Activated CD4-positive, CD25-positive, alpha-beta regulatory T cell treated with anti-CD3 and anti-CD28 coated beads, Interleukin-2, amount 50 U/mL, for 16 hours (primary cell): Measurements from ENCODE around the gene SIK3.

Experiments
- DNase-seq: peaks from one replicate; pipeline ENCODE4 v3.0.0-alpha.2; 2020; ENCODE audit warnings: low read depth, low spot score

Gene SIK3

DNA sequence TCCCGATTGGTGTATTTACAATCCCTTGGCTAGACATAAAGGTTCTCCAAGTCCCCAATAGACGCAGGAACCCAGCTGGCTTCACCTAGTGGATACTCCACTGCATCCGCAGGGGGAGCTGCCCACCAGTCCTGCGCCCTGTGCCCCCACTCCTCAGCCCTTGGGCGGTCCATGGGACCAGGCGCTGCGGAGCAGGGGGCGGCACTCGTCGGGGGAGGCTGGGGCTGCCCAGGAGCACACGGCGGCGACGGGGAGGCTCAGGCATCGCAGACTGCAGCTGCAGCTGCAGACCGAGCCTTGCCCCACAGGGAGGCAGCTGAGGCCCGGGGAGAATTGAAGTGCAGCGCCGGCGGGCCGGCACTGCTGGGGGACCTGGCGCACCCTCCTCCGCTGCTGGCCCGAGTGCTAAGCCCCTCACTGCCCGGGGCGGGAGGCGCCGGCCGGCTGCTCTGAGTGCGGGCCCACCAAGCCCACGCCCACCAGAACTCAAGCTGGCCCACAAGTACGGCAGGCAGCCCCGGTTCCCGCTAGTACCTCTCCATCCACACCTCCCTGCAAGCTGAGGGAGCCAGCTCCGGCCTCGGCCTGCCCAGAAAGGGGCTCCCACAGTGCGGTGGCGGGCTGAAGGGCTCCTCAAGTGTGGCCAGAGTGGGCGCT, 12.2 kb upstream of the SIK3 start:
- DNase-seq, result no peak

GRCh38 chr11:117107701-117108590, 9.7 kb upstream of the SIK3 start:
- DNase-seq, result no peak

DNA sequence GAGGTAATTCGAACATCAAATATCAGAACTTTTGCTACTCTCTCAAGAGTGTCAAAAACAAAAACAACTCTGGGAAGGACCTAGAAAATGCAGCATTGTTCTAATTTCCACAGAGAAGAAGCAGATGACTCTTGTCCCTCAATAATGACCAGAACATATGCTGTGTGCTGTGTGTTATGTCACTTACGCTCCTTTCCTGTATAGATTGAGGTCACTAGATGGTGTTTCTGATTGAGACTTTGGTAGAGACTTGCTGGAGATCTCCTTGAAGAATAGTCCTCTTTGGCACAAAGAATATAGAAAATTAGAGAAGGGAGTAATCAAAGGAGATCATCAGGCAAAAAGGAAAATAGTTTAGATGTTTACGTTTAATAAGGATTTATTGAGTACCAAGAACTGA, 2.3 kb upstream of the SIK3 start:
- DNase-seq, result no peak

DNA sequence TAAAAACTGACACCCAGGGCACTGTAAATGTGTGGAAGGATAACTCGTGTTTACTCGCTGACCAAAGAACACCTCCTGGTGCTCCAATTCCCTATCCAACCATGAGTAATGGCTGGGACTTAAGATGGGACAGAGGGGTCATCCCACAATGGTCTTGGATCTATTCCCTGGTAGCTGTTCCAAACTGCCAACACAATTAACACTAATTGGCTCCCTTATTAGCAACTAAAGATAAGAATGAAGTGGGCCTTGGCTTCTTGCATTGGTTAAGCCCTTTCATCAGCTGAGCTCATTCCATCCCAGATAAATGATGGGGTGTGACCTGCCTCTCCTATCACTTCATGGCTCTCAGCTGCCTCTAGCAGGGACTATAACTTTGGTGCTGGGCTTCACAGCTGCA, 1.5 kb upstream of the SIK3 start:
- no peak for DNase-seq

DNA sequence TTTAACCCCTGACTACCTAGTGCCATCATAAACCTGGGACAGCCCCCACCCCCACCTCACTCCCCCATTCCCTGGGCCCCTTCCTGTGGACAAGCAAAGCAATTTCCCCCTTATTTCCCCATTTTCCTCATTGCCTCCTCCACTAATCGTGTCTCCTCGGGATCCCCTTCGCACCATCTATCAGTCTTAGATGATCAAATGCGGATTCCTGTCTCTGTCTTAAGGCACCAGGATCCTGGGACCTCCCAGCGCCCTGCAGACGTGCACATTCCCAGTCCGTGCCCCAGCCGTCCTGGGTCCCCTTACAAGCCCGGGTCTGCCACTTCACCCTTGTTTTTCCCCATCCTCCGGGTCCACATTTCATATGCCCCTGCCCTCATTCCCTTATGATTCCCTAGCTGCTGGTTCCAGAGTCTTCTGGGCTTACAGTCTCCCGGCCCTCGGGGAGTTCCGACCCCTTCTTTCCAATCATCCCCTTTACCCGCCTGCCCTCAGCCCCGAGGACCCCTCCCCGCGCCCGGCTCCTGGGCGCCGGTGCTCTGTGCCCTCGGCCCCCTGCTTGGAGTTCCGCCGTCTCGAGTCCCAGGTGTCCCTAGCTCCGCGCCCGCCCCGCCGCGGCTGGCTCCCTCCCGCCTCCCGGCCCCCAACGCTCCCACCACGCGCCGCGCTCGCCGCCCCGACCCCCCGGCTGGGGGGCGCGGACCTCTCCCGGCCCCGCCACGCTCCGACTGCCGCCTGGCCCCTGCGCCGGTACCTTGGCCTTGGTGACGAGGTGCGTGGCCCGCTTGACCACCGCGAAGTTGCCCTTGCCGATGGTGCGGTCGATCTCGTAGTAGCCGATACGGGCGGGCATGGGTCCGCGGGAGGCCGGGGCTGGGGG, 599 bp downstream of the SIK3 start:
- no peak for DNase-seq

DNA sequence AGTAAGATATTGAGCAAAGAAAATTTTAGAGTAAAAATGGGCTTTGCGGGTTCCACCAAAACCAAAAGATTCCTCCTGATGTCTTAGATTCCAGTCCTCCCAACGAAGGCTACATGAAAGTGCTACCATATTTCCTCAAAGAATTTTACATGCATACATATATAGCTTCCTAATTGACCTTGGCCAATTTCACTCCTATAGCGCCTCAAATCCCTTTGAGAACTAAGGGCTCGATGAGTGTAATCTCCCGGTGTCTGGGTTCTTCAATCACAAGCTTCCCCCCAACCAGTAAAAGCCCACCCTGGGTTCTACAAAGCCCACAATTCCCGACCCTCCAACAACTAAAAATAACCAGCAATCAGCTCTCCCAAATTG, 1.2 kb downstream of the SIK3 start:
- no peak for DNase-seq

DNA sequence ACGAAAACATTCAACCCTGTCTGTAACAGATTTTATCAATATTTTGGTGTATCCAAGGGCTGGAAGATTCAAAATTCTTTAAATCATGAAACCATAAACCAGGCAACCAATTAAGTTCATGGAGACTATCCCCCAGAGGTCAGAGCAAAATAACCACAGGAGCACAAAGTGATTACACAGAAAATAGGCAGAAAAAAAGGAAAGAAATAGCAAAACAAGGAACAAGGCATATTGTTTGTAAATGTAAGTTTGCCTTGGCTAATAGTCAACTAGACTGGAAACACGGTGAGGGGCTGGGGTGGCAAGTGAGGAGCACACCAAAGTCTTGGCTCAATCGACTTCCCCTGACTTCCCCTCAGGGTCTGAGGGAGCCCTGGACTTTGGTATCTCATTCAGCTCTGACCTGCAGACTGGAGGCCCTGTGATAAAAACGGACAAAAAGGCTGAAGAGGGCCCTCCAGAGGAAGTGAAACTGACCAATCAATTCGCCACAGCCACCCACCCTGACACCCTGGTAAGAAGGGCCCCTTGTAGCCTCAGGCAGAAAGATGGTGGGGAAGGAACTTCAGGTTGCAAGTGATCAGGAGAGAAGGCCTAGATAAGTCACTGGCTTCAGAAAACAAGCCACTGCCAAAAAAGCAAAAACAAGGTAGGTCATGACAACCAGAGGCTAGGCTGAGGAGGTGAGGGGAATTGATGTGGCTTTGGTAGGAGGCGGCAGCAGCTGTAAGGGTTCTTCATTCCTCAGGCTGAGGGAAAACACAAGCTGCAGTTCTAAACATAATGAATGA, 1.8 kb downstream of the SIK3 start:
- no peak for DNase-seq

DNA sequence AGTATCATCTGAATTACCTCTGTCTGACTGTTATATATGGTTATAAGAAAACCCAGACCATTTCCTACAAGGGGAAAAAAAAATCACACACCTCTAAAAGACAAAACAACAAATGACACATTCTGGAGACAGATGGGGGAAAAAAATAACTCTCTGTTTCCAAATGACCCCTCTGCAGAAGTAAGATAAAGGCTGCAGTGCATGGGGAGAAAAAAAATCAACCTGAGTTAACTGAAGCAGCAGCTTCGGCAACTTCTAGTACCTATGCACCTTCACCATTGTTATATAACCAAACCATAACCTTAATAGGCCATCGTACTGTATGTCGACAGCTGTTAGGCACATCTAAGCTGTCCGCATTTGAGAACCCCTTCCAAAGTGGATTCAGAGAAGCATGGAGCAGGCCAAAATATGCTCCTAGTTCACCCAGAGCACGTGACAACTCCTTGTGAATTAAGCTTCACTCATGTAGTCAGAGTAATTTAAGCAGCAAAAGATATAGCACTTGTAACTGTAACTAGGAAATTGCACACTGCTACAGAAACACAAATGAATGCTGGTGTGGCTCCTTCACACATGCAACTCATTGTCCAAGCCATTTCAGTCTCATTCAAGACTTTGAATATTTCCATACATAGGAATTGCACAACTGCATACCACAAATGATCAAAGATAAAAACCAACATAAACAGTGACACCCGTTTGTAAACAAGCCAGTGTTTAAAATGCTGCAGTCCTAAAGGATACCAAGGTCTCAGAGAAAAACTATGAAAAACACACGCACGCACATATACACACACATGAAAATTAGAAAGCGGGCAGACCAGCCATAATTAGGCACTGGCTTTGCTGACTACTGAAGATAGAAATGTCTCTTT, 2.7 kb downstream of the SIK3 start:
- DNase-seq, result no peak

- no peak for DNase-seq
These were observed 3.5 kb downstream of the SIK3 start for GRCh38 chr11:117094776-117095175.

- no peak for DNase-seq
These were observed 5.2 kb downstream of the SIK3 start for GRCh38 chr11:117092951-117093590.

DNA sequence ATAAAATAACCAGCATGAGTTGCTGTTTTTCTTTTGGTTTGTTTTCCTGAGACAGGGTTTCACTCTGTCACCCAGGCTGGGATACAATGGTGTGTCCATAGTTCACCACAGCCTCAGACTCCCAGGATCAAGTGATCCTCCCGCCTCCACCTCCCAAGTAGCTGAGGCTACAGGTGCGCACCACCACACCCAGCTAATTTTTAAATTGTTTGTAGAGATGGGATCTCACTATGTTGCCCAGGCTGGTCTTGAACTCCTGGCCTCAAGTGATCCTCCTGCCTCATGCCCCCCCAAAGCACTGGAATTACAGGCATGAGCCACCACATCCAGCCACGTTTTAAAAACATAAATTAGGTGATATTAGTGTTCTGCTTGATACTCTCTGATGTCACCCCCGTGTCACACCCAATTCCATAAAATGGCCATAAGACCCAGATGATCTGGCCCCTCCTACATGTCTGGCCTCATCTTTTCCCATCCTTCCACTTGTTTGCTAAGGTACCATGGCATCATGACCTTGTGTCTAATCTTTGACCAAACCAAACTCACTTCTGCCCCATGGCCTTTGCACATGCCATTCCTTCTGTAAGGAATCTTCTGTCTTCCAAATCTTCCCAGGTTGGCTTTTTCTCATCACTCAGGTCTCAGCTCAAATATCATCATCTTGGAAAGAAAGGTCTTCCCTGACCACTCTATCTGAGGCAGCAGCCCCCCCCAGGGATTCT, 6.3 kb downstream of the SIK3 start:
- DNase-seq, result no peak

GRCh38 chr11:117090111-117090706, 8.0 kb downstream of the SIK3 start:
- DNase-seq, result no peak

- no peak for DNase-seq
These were observed 8.5 kb downstream of the SIK3 start for GRCh38 chr11:117089685-117090084.

GRCh38 chr11:117087446-117087845, 10.8 kb downstream of the SIK3 start:
- no peak for DNase-seq

- no peak for DNase-seq
These were observed 13.2 kb downstream of the SIK3 start for GRCh38 chr11:117084992-117085391.

DNA sequence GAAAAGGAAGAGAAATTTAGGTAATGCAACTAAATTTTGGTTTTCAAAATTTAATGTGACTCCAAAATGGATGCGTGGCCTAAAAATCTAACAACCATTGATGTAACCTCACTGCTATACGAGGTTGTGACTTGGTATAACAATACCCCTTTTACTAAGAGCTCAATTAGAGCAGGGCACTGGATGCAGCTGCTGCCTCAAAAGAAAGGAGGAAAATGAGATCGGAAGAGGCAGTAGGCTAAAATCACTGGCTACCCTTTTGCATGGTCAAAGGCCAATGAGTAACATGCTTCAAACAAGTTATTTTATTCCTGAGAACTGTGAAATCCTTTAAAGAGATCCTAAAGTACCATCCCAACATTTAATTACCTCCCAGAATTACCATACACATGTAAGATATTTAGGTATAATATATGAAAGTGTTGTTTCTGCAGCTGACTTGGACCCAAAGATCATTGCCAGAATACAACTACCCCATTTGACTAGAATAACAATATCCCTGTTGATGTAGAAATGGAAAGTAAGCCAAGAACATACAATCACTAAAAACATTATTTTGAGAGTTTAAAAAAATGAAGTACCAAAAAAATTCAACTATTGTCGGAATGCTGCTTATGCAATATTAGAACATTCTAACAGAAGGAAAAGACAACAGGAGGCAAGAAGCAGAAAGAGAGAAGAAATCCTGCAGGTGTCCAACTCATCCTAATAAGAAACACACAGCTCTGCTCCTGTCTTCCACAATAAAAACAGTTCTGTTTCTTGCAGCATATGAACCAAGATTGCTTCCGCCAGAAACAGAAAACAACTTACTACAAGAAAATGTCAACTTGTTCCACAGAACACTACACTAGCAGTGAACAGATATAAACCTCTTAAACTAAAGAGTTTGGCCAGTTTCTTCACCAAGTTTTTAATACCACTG, 15.0 kb downstream of the SIK3 start:
- DNase-seq, result no peak

GRCh38 chr11:117081908-117082307, 16.3 kb downstream of the SIK3 start:
- DNase-seq, result no peak

DNA sequence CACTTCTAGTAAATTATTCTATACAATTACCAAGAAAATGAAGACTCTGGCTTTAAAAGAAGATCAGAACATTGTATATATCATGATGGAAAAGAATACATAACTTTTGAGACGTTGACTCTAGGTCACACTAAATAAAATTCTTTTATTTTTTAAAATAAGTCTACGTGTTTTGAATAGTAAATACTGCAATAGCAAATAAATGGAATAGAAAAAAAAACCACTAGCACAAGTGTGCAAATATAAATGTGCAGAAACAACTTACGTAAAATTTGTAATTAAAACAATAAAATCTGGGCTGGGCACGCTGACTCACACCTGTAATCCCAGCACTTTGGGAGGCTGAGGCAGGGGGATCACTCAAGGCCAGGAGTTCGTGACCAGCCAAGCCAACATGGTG, 17.9 kb downstream of the SIK3 start:
- DNase-seq, result no peak
